ENCODE data around the gene TNK2. TPM values are rescaled to one million over a fixed set of nuclear protein-coding genes. Genes with fewer than 3 reads are reported as not detected.
A peak's percentile ranks its signal among the peaks of the same experiment; 100 is the strongest.

The TNK2 gene
- total and polyA plus RNA-seq, 2 of the 13 experiments (the other 11 are each of a cell fraction or from before 2014, with no cell fraction given): 4.6 to 5.8 TPM

- TF ChIP-seq YY1 (IDR thresholded peaks at IDR 0.05; ENCODE audit: insufficient read depth, insufficient replicate concordance, low read depth, low read length): peak; percentile 51
- TF ChIP-seq ARID5B (CRISPR knock-in tag; IDR thresholded peaks at IDR 0.05): peak; percentile 34; the same call in 1 of the 2 replicates
- TF ChIP-seq CEBPG (CRISPR knock-in tag; IDR thresholded peaks at IDR 0.05): peak; percentile 27; the same call in 1 of the 2 replicates
- no peak; the same call in 1 of the 2 replicates for TF ChIP-seq ZBTB38 (CRISPR knock-in tag; IDR thresholded peaks at IDR 0.05)
- no peak for TF ChIP-seq ZFP36L2 (CRISPR knock-in tag; IDR thresholded peaks at IDR 0.05)
- peak; percentile 86 for TF ChIP-seq RAD21 (CRISPR knock-in tag; IDR thresholded peaks at IDR 0.05)
- TF ChIP-seq MIXL1 (CRISPR knock-in tag; IDR thresholded peaks at IDR 0.05): 0 out of 2 replicates have a peak, but pooled peaks have one; percentile 53
- TF ChIP-seq ZNF746 (CRISPR knock-in tag; IDR thresholded peaks at IDR 0.05): no peak
- TF ChIP-seq ATF3 (CRISPR knock-in tag; IDR thresholded peaks at IDR 0.05): peak; percentile 29; the same call in 1 of the 2 replicates
- TF ChIP-seq FOXK1 (CRISPR knock-in tag; IDR thresholded peaks at IDR 0.05; ENCODE audit: borderline replicate concordance, low read depth): peak; percentile 61; the same call in 1 of the 2 replicates
- TF ChIP-seq YEATS2 (CRISPR knock-in tag; IDR thresholded peaks at IDR 0.05; ENCODE audit: borderline replicate concordance): peak; percentile 43; the same call in 1 of the 2 replicates
- TF ChIP-seq POGK (CRISPR knock-in tag; conservative IDR thresholded peaks at IDR 0.05): 0 out of 2 replicates have a peak, but pooled peaks have one; percentile 22
- TF ChIP-seq ZFP91 (CRISPR knock-in tag; IDR thresholded peaks at IDR 0.05; ENCODE audit: borderline replicate concordance): peak; percentile 53; the same call in 1 of the 2 replicates
- TF ChIP-seq ZZZ3 (CRISPR knock-in tag; IDR thresholded peaks at IDR 0.05; ENCODE audit: borderline replicate concordance): no peak
- no peak for TF ChIP-seq U2AF2 (IDR thresholded peaks at IDR 0.05; ENCODE audit: low read depth, low read length)
- no peak for TF ChIP-seq TGIF2 (CRISPR knock-in tag; IDR thresholded peaks at IDR 0.05)
- no peak for TF ChIP-seq IKZF1 (IDR thresholded peaks at IDR 0.05)
- TF ChIP-seq MYC (CRISPR knock-in tag; IDR thresholded peaks at IDR 0.05; ENCODE audit: borderline replicate concordance): peak; percentile 50; the same call in 1 of the 2 replicates
- 0 out of 2 replicates have a peak, but pooled peaks have one; percentile 36 for TF ChIP-seq MYPOP (CRISPR knock-in tag; IDR thresholded peaks at IDR 0.05)
- no peak for TF ChIP-seq ZFP1 (CRISPR knock-in tag; IDR thresholded peaks at IDR 0.05)
- TF ChIP-seq ZNF33B (CRISPR knock-in tag; IDR thresholded peaks at IDR 0.05): no peak
These were observed 6.5 kb upstream of the TNK2 start (continued) for GRCh38 chr3:195914648-195915473.
